AG10803 (cell line): ENCODE results near the gene TMEM117.
"Not testable (repeated sequence)": the region's sequence is repeated elsewhere in the genome, so short reads cannot be mapped to it uniquely, and the experiment has no call there.

ENCODE experiments used
- DNase-seq: peaks from one replicate; pipeline ENCODE4 v3.0.0; 2010; ENCODE audit warnings: low read depth
- H3K4me3 ChIP-seq: 2 replicates; pipeline ENCODE4 v1.5.1; 2011; ENCODE audit warnings: mild to moderate bottlenecking, low read length, control low read depth
- TF ChIP-seq, protein P1 (sequence below): conservative IDR thresholded peaks from 2 replicates; pipeline ENCODE4 v1.5.1; 2011; ENCODE audit warnings: mild to moderate bottlenecking, low read length, control low read depth, inconsistent platforms

Gene TMEM117

DNA sequence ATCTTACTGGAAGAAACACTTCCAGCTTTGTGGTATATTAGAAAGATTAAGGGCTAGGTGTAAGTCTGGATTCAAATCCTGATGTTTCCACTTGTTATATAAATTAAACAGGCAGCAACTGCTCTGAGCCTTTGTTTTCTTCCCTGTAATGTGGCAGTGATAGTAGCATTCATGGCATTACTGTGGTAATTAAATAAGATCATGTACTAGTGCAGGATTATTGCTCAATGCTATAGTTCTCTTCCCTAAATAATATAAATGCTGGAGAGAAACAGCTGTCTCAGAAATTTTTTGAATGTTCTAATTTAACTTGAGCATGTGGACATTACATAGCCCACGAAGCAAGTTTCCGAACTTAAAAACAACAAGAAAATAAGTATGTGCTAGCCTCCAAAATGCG is 5.4 kb downstream of the TMEM117 start:
- peak; percentile 39 for DNase-seq
- H3K4me3 ChIP-seq = no peak overlapping the region
- TF ChIP-seq, protein P1, sequence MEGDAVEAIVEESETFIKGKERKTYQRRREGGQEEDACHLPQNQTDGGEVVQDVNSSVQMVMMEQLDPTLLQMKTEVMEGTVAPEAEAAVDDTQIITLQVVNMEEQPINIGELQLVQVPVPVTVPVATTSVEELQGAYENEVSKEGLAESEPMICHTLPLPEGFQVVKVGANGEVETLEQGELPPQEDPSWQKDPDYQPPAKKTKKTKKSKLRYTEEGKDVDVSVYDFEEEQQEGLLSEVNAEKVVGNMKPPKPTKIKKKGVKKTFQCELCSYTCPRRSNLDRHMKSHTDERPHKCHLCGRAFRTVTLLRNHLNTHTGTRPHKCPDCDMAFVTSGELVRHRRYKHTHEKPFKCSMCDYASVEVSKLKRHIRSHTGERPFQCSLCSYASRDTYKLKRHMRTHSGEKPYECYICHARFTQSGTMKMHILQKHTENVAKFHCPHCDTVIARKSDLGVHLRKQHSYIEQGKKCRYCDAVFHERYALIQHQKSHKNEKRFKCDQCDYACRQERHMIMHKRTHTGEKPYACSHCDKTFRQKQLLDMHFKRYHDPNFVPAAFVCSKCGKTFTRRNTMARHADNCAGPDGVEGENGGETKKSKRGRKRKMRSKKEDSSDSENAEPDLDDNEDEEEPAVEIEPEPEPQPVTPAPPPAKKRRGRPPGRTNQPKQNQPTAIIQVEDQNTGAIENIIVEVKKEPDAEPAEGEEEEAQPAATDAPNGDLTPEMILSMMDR = no peak

DNA sequence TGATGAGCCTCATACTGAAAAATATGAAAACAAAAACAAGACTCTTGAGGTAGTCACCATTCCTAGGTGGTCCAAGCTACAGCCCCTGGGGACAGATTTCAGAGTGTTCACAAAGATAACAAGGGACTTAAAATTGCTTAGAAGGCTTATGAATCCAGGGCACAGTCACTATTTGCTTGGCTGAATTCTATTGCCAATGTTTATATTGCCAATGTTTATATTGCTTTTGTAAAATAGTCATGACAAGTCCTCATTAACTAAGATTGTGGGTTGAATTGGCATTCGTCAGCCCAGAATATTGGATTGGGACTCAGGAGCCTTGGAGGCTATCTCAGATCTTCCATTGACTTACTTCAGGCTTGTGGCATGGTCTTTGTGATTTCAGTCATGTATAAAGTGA is 6.4 kb downstream of the TMEM117 start:
- no peak for DNase-seq
- H3K4me3 ChIP-seq = no peak overlapping the region
- TF ChIP-seq, protein P1 = no peak

DNA sequence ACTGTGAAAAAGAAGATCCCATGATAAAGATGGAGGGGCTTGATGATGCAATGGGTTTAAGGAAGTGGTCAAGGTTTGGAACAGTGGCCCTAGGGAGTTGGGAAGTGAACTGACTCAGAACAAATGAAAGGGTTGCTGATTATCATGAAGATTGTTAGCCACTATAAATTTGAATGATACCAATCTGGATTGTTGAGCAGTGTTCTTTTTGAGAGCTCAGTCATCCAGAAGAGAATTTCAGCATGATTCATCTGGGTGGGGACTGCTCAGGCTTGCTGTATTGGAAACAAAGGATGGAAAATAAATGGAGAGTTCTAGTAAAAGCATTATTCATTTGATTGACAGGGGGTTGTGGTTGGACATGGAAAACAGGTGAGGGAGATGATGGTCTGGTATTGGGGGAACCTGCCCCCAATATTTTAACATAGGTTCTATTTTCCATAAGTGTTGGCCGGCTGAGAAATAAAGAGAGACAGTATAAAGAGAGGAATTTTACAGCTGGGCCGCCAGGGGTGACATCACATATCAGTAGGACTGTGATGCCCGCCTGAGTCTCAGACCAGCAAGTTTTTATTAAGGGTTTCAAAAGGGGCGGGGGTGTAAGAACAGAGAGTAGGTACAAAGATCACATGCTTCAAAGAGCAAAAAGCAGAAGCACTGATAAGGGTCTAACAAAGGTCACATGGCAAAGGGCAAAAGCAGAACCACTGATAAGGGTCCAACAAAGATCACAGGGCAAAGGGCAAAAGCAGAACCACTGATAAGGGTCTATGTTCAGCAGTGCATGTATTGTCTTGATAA is 11.7 kb downstream of the TMEM117 start:
- DNase-seq = peak; percentile 33
- not testable (repeated sequence) for H3K4me3 ChIP-seq

DNA sequence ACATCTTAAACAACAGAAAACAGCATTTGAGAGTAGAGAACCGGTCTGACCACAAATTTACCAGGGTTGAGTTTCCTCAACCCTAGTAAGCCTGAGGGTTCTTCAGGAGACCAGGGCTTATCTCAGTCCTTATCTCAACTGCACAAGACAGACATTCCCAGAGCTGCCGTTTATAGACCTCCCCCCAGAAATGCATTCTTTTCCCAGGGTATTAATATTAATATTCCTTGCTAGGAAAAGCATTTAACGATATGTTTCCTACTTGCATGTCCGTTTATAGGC is 12.3 kb downstream of the TMEM117 start:
- no peak overlapping the region for H3K4me3 ChIP-seq
- DNase-seq = no peak
- TF ChIP-seq, protein P1 = no peak

DNA sequence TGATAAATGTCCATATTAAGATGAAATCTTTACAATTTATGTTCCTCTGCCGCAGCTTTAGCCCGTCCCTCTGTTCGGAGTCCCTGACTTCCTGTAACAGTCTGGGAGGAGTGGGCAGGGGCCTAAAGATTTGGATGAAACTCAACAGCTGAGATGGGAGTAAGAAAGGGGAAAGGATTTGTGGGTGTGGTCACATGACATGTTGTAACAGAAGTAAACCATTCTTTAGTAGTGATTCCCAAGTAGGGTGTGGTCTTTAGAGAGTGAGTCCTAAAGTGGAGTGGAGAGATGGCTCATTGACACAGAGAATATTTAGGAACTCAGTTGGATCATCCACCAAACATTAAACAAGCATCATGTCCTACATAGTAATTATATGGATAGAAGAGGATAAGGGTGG is 12.9 kb downstream of the TMEM117 start:
- H3K4me3 ChIP-seq = no peak overlapping the region
- TF ChIP-seq, protein P1 = no peak
- no peak for DNase-seq

DNA sequence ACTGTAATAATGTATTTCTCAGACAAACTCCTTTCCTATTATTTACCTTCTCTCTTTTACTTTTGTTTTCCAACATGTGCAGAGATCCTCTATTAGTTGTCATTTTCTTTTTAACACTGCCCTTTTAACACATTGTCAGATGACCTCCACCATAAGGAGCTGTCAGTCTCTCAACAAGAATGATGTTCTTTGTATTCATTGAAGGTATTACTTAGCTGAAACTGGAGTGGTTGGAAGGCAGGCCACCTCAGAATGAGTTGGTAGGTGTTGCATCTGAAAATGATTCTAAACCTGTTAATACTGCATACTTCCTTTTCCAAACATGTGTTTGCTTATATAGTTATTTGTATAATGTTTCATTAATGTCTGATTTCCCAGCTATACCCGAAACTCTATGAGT is 16.9 kb downstream of the TMEM117 start:
- TF ChIP-seq, protein P1 = no peak
- no peak overlapping the region for H3K4me3 ChIP-seq
- no peak for DNase-seq

DNA sequence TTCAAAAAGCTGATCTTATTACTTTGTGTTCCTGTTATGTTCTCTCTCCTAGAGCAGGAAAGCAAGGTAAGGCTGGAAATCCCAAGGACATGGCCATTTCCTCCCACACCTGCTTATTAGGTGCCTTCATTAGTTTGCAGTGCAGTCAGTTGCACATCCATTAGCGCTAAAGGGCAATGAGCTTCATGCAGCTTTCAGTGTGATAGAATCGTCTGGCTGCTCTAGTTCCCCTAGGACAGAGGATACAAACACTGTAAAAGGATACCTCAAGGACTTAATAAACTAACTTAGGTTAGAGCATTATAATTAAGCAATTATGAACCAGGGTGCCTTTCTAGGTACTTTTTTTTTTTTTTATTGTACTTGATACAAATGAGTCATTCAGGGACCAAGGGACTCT is 21.1 kb downstream of the TMEM117 start:
- no peak overlapping the region for H3K4me3 ChIP-seq
- no peak for DNase-seq
- TF ChIP-seq, protein P1 = no peak

DNA sequence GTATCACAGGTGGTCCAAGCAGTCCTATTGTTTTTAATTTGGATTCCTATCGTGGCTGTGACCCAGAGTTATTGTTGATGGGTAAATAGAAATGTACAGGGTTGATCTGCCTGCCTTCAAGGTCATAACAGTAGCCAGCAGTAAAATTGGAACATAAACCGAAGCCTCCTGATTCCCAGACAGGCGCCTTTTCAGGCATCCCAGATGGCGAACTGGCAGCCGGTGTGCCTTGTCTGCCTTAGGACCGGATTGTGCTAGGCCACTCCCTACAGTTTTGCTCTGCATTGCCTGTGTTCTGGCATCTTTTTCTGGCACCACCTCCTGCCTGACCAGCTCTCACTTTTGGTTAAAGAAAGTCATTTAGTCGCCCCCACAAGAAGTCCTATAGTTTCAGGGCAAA is 22.2 kb downstream of the TMEM117 start:
- TF ChIP-seq, protein P1 = no peak
- no peak for DNase-seq

More for the DNA sequence above, 22.2 kb downstream of the TMEM117 start:
- no peak overlapping the region for H3K4me3 ChIP-seq
